ENCODE data around the gene DMAC2L.
"Not testable (repeated sequence)": the region's sequence is repeated elsewhere in the genome, so short reads cannot be mapped to it uniquely, and the experiment has no call there.

Gene DMAC2L

DNA sequence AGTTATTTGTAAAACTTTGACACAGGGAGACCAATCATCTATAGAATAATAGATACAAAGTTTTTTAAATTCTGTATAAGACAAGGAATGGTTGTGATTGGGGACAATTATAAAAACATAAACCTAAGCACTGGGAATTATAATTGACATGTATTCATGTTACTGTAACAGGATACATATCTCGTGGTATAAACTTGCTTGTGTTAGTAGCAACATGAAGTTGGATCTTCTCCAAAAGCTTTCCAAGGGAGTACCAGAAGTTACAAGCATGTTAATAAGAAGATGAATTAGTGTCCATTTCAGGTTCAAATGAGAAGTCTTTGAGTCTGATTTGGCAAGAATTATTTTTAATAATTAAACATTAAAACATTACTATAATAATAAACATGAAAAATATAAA is 42.4 kb downstream of the DMAC2L start:
- DNase-seq (ENCODE audit: low read depth): no peak

DNA sequence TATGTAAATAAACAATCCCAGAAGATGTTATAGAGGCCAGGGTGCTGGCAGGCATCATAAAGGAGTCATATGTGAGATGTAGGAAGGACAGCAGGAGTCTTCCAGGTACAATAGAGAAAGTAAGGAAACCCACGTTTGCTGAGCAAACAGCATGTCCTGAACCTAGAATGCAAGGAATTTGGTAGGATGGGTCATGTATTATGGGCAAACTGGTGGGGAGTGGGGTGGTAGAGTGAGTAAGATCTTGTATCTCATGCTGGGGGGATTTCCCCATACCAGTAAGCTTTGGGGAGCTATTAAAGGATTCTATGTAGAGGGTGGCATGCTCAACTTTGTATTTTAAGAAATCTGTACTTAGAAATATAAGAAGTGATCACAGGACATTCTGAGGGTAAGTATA is 43.6 kb downstream of the DMAC2L start:
- no peak for DNase-seq (ENCODE audit: low read depth)

DNA sequence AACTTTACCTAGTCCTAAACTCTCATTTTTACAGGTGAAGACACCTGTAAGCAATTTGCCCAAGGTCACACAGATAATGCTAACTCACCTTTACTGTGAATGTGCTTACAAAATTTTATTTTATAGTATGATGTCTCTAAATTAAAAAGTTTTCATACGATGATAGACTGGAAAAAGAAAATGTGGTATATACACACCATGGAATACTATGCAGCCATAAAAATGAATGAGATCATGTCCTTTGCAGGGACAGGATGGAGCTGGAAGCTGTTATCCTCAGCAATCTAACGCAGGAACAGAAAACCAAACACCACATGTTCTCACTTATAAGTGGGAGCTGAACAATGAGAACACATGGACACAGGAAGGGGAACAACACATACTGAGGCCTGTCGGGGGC is 44.2 kb downstream of the DMAC2L start:
- DNase-seq (ENCODE audit: low read depth): not testable (repeated sequence)

DNA sequence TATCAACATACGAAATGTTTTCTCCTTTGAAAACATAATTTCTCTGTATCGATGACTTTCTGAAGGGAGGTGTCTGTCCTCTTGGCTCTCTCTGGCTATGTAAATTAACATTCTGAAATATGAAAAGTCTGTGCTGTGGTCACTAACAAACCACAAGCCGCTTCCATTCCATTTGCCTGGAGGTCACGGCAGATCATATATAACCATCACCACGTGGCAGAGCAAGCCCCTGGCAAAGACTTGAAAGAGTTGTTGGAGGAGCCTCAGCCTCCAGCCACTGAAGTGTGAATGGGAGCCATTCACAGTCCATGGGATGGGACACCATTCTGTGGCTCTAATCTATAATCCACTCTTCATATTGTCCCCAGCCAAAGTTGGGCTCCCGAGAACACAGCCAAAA is 45.0 kb downstream of the DMAC2L start:
- DNase-seq (ENCODE audit: low read depth): no peak

DNA sequence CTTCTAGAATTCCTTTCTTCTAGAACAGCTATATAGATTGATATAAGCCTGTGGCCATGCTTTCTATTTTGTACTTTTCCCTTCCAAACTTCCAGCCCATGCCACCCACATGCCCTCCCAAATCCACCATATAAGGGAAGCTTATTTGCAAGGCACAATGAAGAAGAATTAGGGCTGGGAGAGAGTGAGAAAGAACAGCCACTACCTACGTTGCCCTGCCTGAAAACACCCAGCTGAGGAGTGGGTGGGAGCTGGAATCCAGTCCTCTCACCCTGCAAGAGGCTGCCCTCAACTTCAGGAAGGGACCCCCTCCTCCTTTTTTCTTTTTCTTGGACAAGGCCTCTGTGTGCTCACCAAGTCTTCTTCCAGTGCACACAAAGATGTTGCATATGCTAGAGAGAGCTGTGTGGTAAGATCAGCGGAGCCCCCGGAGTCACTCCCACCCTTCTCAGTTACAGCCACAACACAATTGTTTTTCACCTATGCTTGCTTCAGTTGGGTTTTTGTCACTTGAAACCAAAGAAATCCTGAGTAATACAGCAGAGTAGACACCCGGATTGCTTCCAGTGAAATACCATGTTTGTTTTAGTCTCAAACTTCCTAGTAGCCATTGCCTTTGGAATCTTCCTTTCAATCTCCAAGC is 45.8 kb downstream of the DMAC2L start:
- DNase-seq (ENCODE audit: low read depth): no peak

DNA sequence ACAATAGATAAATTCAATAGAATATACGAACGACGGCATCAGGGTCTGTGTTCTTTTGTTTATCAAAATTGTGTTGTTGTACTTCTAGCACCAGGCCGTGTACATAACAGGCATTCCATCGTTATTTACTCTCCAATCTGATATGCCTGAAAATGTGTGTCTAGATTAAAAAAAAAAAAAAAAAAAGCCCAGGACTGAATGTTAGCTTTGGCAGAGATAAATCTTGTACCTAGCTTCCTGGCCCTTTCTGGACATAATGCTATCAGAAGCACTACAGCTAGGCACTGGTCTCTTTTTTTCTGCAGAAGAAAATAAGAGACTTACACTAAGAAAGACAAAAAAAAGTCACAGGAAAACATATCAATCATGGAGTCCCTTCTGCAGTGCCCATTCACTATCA is 47.5 kb downstream of the DMAC2L start:
- no peak for DNase-seq (ENCODE audit: low read depth)

DNA sequence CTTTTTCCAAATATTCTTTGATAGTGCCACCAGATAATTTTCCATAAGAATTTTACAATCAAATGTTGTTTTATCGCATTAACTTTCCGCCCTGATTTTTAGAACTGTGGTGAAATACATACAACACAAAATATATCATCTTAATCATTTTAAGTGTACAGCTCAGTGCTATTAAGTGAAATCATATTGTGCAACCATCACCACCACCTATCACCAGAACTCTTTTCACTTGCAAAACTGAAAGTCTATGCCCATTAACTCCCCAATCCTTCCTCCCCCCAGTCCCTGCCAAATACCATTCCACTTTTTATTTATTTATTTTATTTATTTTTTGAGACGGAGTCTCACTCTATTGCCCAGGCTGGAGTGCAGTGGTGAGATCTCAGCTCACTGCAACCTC is 48.0 kb downstream of the DMAC2L start:
- no peak for DNase-seq (ENCODE audit: low read depth)

DNA sequence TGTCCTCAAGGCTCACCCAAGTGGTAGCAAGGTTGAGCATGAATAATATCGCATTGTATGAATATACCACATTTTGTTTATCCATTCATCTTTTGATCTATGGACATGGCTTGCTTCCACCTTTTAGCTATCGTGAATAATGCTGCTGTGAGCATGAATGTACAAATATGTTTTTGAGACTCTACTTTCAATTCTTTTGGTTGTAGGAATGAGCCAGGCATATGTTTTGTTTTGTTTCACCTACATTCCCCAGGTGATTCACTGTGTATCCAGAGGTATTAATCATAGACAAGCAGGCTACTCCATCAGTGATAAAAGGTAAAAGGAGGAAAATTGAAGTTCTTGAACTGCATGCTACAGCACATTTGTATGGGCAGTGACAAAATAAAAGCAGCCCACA is 48.7 kb downstream of the DMAC2L start:
- no peak for DNase-seq (ENCODE audit: low read depth)

DNA sequence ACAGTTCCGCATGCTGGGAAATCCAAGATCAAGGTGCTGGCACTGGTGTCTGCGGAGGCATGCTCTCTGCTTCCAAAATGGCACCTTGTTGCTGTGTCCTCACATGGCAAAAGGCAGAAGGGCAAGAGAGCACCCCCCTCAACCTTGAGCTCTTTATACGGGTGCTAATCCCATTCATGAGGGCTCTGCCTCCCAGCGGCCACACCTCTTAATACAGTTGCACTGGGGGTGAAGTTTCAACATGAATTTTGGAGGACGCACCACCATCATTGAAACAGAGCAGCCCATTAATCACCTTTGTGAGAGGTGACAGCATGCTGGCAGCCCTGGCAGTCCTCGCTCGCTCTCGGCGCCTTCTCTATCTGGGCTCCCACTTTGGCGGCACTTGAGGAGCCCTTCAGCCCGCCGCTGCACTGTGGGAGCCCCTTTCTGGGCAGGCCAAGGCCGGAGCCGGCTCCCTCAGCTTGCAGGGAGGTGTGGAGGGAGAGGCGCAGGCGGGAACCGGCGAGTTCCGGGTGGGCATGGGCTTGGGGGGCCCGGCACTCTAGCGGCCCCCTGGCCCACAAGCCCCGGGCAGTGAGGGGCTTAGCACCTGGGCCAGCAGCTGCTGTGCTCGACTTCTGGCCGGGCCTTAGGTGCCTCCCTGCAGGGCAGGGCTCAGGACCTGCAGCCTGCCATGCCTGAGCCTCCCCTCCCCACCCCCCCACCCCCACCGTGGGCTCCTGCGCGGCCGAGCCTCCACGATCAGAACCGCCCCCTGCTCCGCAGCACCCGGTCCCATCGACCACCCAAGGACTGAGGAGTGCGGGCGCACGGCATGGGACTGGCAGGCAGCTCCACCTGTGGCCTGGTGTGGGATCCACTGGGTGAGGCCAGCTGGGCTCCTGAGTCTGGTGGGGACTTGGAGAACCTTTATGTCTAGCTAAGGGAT is 49.6 kb downstream of the DMAC2L start:
- not testable (repeated sequence) for DNase-seq (ENCODE audit: low read depth)

DNA sequence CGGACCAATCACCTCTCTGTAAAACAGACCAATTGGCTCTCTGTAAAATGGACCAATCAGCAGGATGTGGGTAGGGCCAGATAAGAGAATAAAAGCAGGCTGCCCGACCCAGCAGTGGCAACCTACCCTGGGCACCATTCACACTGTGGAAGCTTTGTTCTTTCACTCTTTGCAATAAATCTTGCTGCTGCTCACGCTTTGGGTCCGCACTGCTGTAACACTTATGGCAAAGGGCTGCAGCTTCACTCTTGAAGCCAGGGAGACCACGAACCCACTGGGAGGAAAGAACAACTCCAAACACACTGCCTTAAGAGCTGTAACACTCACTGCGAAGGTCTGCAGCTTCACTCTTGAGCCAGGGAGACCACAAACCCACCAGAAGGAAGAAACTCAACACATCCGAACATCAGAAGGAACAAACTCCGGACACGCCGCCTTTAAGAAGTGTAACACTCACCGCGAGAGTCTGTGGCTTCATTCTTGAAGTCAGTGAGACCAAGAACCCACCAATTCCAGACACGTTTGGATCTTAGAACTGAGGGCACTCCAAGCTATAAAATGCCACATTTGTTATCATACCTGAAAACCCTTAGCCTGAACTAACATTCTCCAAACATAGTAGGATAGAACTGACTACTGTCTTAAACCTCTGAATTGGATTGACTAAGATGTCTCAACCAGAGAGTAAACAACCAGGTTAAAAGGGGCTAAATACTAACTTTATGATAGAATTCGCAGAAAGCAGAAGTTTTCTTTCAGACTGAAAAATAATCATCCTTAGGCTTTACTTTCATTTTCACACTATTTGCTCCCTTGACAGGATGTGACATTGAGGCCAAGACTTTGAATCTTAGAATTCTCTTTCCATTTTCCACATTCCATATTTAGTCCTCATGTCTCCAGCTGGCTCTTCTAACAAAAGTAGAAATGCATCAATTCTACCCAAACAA is 50.9 kb downstream of the DMAC2L start:
- no peak for DNase-seq (ENCODE audit: low read depth)

DNA sequence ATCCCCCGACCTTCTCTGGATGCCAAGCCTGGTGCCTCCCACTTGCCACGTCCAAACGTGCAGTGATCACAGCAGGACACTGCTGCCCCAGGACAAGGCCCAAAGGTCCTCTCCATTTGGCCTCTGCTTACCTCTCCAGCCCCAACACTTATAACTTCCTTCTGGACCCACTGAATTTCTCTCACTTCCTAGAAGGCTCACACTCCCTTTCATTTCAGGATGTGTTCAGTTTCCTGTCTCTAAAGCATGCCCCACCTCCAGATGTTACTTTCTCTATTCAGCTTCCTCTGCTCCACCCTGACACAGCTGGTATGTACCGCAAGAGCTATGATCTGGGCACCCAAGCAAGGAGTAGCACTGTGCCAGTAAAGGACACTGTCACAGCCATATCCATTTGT is 51.6 kb downstream of the DMAC2L start:
- DNase-seq (ENCODE audit: low read depth): peak; percentile 7

DNA sequence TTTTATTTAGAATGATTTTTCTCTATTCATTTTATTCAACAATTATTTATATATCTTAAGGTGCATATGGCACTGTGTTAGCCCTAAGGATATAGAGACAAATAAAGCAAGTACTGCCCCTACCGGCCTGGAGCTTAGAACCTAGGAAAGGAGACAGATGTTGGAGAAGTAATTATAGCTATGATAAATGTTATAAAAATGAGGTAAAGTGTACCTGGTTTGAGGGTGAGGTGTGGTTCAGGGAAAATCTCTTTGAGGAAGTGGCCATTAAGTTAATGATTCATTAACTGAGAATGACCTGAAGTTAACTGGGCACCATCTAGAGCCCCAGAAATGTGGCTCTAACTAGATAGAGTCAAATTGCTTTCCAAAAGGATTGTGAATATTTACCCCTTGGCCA is 52.7 kb downstream of the DMAC2L start:
- no peak for DNase-seq (ENCODE audit: low read depth)

DNA sequence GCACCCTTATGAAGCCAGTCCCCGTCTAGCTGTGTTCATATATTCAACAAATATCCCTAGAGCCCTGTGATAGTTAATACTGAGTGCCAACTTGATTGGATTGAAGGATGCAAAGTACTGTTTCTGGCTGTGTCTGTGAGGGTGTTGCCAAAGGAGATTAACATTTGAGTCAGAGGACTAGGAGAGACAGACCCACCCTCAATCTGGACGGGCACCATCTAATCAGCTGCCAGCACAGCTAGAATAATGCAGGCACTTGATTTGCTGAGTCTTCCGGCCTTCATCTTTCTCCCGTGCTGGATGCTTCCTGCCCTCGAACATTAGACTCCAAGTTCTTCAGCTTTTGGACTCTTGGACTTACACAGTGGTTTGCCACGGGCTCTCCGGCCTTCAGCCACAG is 53.4 kb downstream of the DMAC2L start:
- not testable (repeated sequence) for DNase-seq (ENCODE audit: low read depth)

DNA sequence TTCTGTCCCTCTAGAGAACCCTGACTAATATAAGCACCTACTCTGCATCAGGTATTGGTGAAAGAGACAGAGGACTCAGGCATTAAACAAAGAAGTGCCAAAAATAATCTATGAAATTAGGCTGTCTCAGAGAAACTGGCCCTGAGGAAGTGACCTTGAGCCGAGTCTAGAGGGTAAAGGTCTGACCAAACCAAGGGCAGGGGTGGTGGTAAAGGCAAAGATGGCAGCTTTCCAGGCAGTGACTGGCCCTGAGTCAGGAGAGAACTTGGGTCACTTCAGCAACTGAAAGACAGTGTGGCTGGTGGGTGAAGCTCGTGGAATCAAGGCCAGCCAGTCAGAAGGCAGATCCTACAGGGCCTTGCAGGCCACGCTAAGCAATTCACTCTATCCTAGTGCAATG is 54.0 kb downstream of the DMAC2L start:
- no peak for DNase-seq (ENCODE audit: low read depth)

DNA sequence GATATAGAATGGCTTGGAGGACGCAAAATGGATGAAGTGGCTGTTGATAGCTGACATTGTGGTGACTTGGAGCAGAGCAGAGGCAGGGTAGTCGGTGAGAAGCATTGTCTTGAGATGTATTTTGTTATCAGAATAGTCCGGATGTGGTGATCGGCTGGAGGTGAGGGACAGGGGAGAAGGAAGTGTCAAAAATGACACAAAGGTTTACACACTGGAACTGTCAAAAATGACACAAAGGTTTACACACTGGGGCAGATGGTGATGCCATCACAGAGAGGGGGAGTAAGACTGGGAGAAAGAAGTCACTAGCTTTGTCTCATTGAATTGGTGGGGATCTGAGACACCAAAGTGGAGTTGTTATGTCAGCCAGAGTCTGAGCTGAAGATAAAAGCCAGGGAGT is 54.5 kb downstream of the DMAC2L start:
- no peak for DNase-seq (ENCODE audit: low read depth)

DNA sequence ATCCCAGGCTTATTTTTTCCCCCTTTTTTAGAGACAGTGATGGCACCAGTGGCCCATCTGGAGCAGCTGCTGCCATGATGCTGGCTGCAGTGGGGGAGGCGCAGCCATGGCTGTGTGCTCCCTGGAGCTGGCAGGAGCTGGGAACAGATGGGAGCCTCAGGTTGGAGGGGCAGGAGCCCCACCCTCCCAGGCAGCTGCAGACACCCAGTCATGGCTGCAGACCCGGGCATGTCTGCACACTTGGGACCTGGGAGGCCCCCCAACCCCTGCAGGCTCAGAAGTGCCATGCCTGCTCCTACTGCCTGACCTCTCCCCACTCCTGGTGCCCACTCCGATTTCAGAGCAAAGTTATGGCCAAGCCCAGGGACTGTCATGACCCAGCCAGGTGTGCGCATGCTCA is 59.4 kb downstream of the DMAC2L start:
- no peak for DNase-seq (ENCODE audit: low read depth)

DNA sequence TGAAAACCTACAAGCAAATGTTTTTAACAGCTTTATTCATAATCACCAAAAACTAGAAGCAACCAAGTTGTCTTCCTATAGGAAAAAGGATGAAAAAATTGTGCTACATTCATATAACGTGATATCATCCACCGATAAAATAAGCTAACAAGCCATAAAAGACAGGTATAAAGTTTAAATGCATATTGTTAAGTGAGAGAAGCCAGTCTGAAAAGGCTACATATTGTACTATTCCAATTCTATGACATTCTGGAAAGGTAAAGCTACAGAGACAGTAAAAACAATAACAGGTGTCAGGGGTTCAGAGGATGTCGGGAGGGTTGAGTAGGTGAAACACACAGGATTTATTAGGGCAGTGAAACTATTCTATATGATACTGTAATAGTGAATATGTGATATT is 61.8 kb downstream of the DMAC2L start:
- DNase-seq (ENCODE audit: low read depth): no peak

DNA sequence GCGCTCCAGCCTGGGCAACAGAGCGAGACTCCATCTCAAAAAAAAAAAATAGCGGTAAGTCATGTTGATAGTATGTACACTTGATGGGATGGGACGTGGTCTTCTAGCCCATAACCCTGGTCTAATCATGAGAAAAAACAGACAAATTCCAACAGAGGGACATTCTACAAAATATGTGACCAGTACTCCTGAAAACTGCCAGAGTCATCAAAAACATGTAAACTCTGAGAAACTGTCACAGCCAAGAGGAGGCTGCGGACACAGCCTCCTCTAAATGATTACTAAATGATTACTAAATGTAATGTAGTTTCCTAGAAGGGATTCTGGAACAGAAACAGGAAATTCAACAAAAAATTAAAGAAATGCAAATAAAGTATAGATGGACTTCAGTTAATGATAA is 63.6 kb downstream of the DMAC2L start:
- DNase-seq (ENCODE audit: low read depth): no peak
